Activated CD4-positive, alpha-beta T cell treated with anti-CD3 and anti-CD28 coated beads, Interleukin-2, amount 10 ng/mL, durations not matched to agents 24 days and 14 days (primary cell): ENCODE results near the gene SBNO1. TPM values are rescaled to one million over a fixed set of nuclear protein-coding genes. Genes with fewer than 3 reads are reported as not detected.
"Not testable (repeated sequence)": the region's sequence is repeated elsewhere in the genome, so short reads cannot be mapped to it uniquely, and the experiment has no call there.

Source experiments
- DNase-seq: peaks from one replicate; pipeline ENCODE4 v3.0.0; 2022
- H3K27ac Mint-ChIP-seq: one replicate; pipeline ENCODE4 v1.8.0; 2022; ENCODE audit warnings: mild to moderate bottlenecking, mixed read lengths
- H3K27me3 Mint-ChIP-seq: one replicate; pipeline ENCODE4 v1.8.0; 2022; ENCODE audit warnings: mixed read lengths
- H3K36me3 Mint-ChIP-seq: one replicate; pipeline ENCODE4 v1.8.0; 2022; ENCODE audit warnings: low read depth, mild to moderate bottlenecking, mixed read lengths
- H3K4me1 Mint-ChIP-seq: one replicate; pipeline ENCODE4 v1.8.0; 2021; ENCODE audit warnings: mixed read lengths
- H3K4me3 Mint-ChIP-seq: one replicate; pipeline ENCODE4 v1.8.0; 2022; ENCODE audit warnings: mild to moderate bottlenecking, moderate library complexity, mixed read lengths
- H3K9me3 Mint-ChIP-seq: one replicate; pipeline ENCODE4 v1.8.0; 2021; ENCODE audit warnings: mixed read lengths
- intact Hi-C: fragments of 100-400 bp; cut with micrococcal nuclease; formaldehyde crosslinking; loops from one replicate; pipeline ENCODE4 v1.15.1; 2023
- total RNA-seq: library from RNA; stranded (reverse); gene quantifications from 2 replicates; pipeline ENCODE4 v1.2.3, GENCODE V29; 2022

The SBNO1 gene
- total RNA-seq, 1 donor from 2014 or later: 54.2 TPM

DNA sequence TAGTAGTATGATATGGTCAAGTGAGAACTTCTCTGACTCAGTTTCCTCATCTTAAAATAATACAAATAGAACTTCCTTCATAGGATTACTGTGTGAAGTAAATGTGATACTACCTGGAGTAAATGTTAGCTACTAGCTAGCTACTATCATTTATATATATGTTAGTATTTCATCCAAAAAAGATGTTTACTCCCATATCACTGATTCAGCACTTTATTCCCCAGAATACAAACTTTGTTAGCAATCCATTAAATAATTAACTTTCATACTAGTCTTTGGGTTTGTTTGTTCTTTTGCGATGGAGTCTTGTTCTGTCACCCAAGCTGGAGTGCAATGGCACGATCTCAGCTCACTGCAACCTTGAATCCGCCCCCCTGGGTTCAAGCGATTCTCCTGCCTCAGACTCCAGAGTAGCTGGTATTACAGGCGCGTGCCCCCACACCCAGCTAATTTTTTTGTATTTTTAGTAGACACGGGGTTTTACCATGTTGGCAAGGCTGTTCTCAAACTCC lies 8.4 kb downstream of the SBNO1 start:
- H3K4me3 Mint-ChIP-seq: no peak overlapping the region
- no peak overlapping the region for H3K27ac Mint-ChIP-seq
- H3K9me3 Mint-ChIP-seq: no peaks in the 10 kb centered on the region
- no peaks in the 10 kb centered on the region for H3K27me3 Mint-ChIP-seq
- no peak for DNase-seq
- peaks cover 24% of the 10 kb centered on the region for H3K36me3 Mint-ChIP-seq
- intact Hi-C loops: no loop called here
- H3K4me1 Mint-ChIP-seq: peaks cover 37% of the 10 kb centered on the region

- intact Hi-C loops: no loop called here
- no peak for DNase-seq
- H3K4me1 Mint-ChIP-seq: peaks cover 40% of the 10 kb centered on the region
Measured at GRCh38 chr12:123354600-123354999, 10.0 kb downstream of the SBNO1 start.

GRCh38 chr12:123351349-123351748 lies 13.3 kb downstream of the SBNO1 start:
- intact Hi-C loops: no loop called here
- no peak for DNase-seq
- Mint-ChIP-seq H3K4me3 (no peak overlapping the region), H3K27me3 (no peaks in the 10 kb centered on the region), H3K9me3 (no peaks in the 10 kb centered on the region), H3K4me1 (peaks cover 32% of the 10 kb centered on the region), H3K27ac (peak overlapping the region; percentile 38), H3K36me3 (peaks cover 29% of the 10 kb centered on the region)

More at GRCh38 chr12:123354600-123354999, 10.0 kb downstream of the SBNO1 start:
- Mint-ChIP-seq H3K36me3 (peaks cover 27% of the 10 kb centered on the region), H3K27me3 (no peaks in the 10 kb centered on the region), H3K4me3 (no peak overlapping the region), H3K9me3 (no peaks in the 10 kb centered on the region), H3K27ac (peak overlapping the region; percentile 13)

DNA sequence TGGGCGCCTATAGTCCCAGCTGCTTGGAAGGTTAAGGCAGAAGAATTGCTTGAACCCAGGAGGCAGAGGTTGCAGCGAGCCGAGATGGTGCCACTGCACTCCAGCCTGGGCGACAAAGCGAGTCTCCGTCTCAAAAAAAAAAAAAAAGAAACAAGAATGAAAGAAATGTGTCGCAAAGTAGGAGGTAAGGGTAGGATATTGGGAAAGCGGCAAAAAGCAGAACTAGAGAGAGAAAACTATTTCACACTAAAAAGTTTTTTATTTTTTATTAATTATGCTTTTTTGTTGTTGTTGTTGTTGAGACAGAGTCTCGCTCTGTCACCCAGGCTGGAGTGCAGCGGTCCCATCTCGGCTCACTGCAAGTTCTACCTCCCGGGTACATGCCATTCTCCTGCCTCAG lies 17.7 kb downstream of the SBNO1 start:
- Mint-ChIP-seq H3K27me3 (no peaks in the 10 kb centered on the region), H3K9me3 (no peaks in the 10 kb centered on the region), H3K36me3 (peaks cover 45% of the 10 kb centered on the region), H3K27ac (no peak overlapping the region), H3K4me3 (no peak overlapping the region), H3K4me1 (peaks cover 9% of the 10 kb centered on the region)
- DNase-seq: no peak
- intact Hi-C loops: no loop called here

- H3K9me3 Mint-ChIP-seq: no peaks in the 10 kb centered on the region
- no peak overlapping the region for H3K4me3 Mint-ChIP-seq
- intact Hi-C loops: no loop called here
- H3K27me3 Mint-ChIP-seq: no peaks in the 10 kb centered on the region
- H3K4me1 Mint-ChIP-seq: peaks cover 3% of the 10 kb centered on the region
- H3K27ac Mint-ChIP-seq: no peak overlapping the region
- DNase-seq: no peak
- peaks cover 45% of the 10 kb centered on the region for H3K36me3 Mint-ChIP-seq
Measured at GRCh38 chr12:123344086-123344485, 20.6 kb downstream of the SBNO1 start.

DNA sequence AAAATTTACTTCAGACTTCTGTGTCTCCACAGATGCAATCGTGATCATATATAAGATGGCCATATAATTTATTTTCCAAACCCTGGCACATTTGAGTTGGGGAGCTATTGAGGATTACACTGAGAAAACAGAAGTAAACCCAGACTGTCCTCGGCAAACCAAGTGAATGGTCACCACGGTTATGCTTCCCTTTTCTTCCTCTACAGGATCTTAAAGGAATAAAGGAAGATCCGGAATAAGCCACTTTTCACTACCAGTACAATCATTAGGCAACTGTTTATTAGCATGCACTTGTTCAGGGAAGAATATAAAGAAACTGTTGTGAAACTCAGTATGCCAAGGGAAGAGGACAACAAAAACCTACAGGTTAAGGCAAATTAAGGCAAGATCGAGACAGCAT lies 27.6 kb downstream of the SBNO1 start:
- H3K27ac Mint-ChIP-seq: peak overlapping the region; percentile 16
- H3K4me1 Mint-ChIP-seq: peaks cover 8% of the 10 kb centered on the region
- peaks cover 45% of the 10 kb centered on the region for H3K36me3 Mint-ChIP-seq
- no peak overlapping the region for H3K4me3 Mint-ChIP-seq
- H3K9me3 Mint-ChIP-seq: no peaks in the 10 kb centered on the region
- DNase-seq: no peak
- intact Hi-C loops: no loop called here
- H3K27me3 Mint-ChIP-seq: no peaks in the 10 kb centered on the region

GRCh38 chr12:123336530-123336929 lies 28.1 kb downstream of the SBNO1 start:
- intact Hi-C loops: no loop called here
- no peak for DNase-seq
- Mint-ChIP-seq H3K36me3 (peaks cover 49% of the 10 kb centered on the region), H3K4me1 (peaks cover 8% of the 10 kb centered on the region), H3K27me3 (no peaks in the 10 kb centered on the region), H3K27ac (peak overlapping the region; percentile 48), H3K9me3 (no peaks in the 10 kb centered on the region), H3K4me3 (no peak overlapping the region)

DNA sequence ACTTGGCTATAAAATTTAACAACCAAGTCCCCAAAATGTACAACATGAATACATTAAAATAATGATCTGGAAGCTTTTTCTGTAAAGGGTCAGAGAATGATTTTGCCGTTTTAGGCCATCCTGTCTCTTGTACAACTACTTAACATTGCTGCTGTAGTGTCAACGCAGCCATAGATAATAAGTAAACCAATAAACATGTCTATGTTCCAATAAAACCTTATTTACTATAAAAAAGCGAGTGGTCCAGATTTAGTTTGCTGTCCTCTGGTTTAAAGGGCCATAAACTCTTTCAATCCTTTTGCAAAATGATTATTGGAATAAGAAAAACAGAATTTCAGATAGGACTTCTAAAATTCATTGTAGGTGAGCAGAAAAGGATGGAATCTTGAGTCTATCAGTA lies 29.2 kb downstream of the SBNO1 start:
- no peaks in the 10 kb centered on the region for H3K27me3 Mint-ChIP-seq
- H3K9me3 Mint-ChIP-seq: no peaks in the 10 kb centered on the region
- intact Hi-C loops: no loop called here
- H3K27ac Mint-ChIP-seq: no peak overlapping the region
- peaks cover 52% of the 10 kb centered on the region for H3K36me3 Mint-ChIP-seq
- peaks cover 8% of the 10 kb centered on the region for H3K4me1 Mint-ChIP-seq
- H3K4me3 Mint-ChIP-seq: no peak overlapping the region
- DNase-seq: no peak

DNA sequence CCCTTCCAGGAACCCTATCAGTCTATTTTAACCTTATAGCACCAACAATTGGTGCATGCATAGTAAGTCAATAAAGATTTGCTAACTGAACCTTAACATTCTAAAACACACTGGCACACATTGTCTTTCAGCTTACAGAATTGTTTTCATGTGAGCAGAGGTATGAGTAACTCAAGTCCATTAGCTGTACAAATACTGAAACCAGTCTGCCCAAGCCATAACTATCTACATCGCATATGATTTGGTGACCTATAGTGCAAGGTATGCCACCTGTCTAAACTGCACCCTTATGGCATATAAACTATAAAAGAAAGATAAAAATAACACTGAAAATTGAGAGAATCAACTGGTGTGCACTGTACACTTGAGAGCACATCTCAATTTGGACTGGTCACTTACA lies 34.8 kb downstream of the SBNO1 start:
- Mint-ChIP-seq H3K4me3 (no peak overlapping the region), H3K27ac (no peak overlapping the region), H3K4me1 (no peaks in the 10 kb centered on the region), H3K36me3 (peaks cover 52% of the 10 kb centered on the region), H3K27me3 (no peaks in the 10 kb centered on the region), H3K9me3 (no peaks in the 10 kb centered on the region)
- intact Hi-C loops: no loop called here
- DNase-seq: no peak

- no peak for DNase-seq
- no peaks in the 10 kb centered on the region for H3K27me3 Mint-ChIP-seq
- no peak overlapping the region for H3K4me3 Mint-ChIP-seq
- H3K4me1 Mint-ChIP-seq: no peaks in the 10 kb centered on the region
- no peak overlapping the region for H3K27ac Mint-ChIP-seq
- H3K36me3 Mint-ChIP-seq: peaks cover 53% of the 10 kb centered on the region
- no peaks in the 10 kb centered on the region for H3K9me3 Mint-ChIP-seq
- intact Hi-C loops: no loop called here
Measured at GRCh38 chr12:123319826-123320225, 44.8 kb downstream of the SBNO1 start.

- H3K36me3 Mint-ChIP-seq: peaks cover 53% of the 10 kb centered on the region
- no peaks in the 10 kb centered on the region for H3K9me3 Mint-ChIP-seq
- intact Hi-C loops: no loop called here
- no peak for DNase-seq
- H3K27ac Mint-ChIP-seq: no peak overlapping the region
- no peaks in the 10 kb centered on the region for H3K27me3 Mint-ChIP-seq
- H3K4me3 Mint-ChIP-seq: no peak overlapping the region
- no peaks in the 10 kb centered on the region for H3K4me1 Mint-ChIP-seq
Measured at GRCh38 chr12:123319273-123319672, 45.4 kb downstream of the SBNO1 start.

GRCh38 chr12:123313046-123313445 lies 51.6 kb downstream of the SBNO1 start:
- DNase-seq, intact Hi-C loops, H3K27ac Mint-ChIP-seq, H3K27me3 Mint-ChIP-seq, H3K4me3 Mint-ChIP-seq, H3K9me3 Mint-ChIP-seq, H3K4me1 Mint-ChIP-seq: not testable (repeated sequence)
- peaks cover 63% of the 10 kb centered on the region for H3K36me3 Mint-ChIP-seq

GRCh38 chr12:123306200-123306599 lies 58.4 kb downstream of the SBNO1 start:
- Mint-ChIP-seq H3K4me3 (no peak overlapping the region), H3K36me3 (peaks cover 62% of the 10 kb centered on the region), H3K9me3 (no peaks in the 10 kb centered on the region), H3K4me1 (no peaks in the 10 kb centered on the region), H3K27me3 (no peaks in the 10 kb centered on the region), H3K27ac (no peak overlapping the region)
- no peak for DNase-seq
- intact Hi-C loops: no loop called here

DNA sequence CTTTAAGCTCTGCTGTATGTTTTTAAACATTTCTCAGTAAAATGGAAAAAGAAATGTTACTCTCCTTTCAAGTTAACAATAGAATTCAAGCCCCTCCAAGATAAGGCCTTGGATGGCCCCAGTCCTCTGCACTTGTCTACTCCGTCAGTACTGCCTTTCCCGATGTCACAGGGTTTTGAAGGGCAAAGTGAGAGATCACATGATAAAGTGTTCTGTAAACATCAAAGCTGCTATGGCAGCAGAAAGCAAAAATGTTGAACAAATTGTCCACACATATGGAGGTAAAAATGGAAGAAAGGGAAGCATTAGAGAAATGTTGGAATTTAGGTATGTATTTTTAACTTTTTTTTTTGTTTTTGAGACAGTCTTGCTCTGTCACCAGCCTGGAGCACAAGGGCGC lies 59.5 kb downstream of the SBNO1 start:
- H3K4me3 Mint-ChIP-seq: no peak overlapping the region
- H3K4me1 Mint-ChIP-seq: no peaks in the 10 kb centered on the region
- intact Hi-C loops: no loop called here
- no peak overlapping the region for H3K27ac Mint-ChIP-seq
- H3K9me3 Mint-ChIP-seq: no peaks in the 10 kb centered on the region
- H3K36me3 Mint-ChIP-seq: peaks cover 60% of the 10 kb centered on the region
- no peaks in the 10 kb centered on the region for H3K27me3 Mint-ChIP-seq
- no peak for DNase-seq

GRCh38 chr12:123293178-123293760 lies 71.4 kb downstream of the SBNO1 start:
- Mint-ChIP-seq H3K4me3 (no peak overlapping the region), H3K36me3 (peaks cover 45% of the 10 kb centered on the region), H3K27me3 (no peaks in the 10 kb centered on the region), H3K4me1 (no peaks in the 10 kb centered on the region), H3K9me3 (no peaks in the 10 kb centered on the region), H3K27ac (no peak overlapping the region)
- DNase-seq: no peak
- intact Hi-C loops: no loop called here
